Tongue (tissue), 2 donors: ENCODE measurements around the gene PROK2. TPM values are rescaled to one million over a fixed set of nuclear protein-coding genes. Genes with fewer than 3 reads are reported as not detected.
A peak's percentile ranks its signal among the peaks of the same experiment; 100 is the strongest.

ENCODE experiments used
- DNase-seq: peaks from one replicate; pipeline ENCODE4 v3.0.0-alpha.2; 2015
- total RNA-seq: library from RNA; depleted of rRNA; stranded (reverse); fragments of >200 nt; gene quantifications from one replicate; pipeline ENCODE4 v1.2.3, GENCODE V29; 2014

PROK2 gene
- total RNA-seq, result 0.31 TPM

DNA sequence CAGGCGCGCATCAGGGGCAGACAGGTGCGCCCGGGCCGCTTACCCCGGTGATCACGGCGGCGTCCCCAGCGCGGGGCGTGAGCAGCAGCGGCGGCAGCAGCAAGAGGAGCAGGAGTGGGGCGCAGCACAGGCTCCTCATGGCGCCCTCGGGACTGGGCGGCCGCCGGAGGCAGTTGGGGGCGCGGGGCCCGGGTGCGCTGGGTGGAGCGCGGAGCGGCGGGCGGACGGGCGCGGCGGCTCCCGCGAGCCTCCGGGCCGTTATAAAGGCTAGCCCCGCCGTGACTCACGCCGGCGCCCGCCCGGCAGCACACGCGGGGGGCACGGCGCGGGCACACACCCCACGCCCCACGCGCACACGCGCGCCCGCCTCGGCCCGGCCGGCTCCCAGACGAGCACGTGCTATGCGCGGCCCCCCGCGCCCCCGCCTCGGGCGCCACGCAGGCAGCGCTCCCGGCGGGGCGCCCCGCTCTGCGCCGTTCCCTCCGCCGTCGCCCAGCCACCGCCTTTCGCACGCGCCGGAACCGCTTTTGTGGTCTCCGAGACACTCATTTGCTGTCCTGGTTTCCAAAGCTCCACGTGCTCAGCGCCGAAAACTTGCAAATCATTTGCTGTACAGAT lies at the start of gene PROK2:
TSS of gene PROK2 (minus strand) at position 235 of the 618 bp plus-strand sequence. CDS start at position 139, 96 bp downstream.
- DNase-seq, result peak; percentile 44

DNA sequence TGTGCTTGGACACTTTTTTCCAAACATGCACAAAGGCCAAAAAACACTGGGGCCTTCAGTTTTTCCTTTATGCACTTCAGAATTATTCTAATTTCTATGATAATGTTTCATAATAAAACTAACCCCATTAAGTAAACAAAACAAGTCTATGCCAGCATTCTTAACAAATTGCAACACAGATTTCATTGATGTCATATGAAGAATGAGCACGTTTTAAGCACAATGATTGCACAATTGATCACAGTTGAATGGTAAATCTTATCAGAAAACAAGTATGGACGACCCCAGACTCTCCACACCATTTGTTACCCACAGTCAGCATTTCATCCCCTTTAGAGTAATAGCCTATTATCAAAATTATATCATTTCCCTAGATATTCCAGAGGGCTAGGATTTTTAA lies 46.7 kb upstream of the PROK2 start:
- no peak for DNase-seq

GRCh38 chr3:71825551-71826283 lies 40.8 kb upstream of the PROK2 start:
- no peak for DNase-seq

- no peak for DNase-seq
Measured at GRCh38 chr3:71821116-71821515, 36.2 kb upstream of the PROK2 start.

DNA sequence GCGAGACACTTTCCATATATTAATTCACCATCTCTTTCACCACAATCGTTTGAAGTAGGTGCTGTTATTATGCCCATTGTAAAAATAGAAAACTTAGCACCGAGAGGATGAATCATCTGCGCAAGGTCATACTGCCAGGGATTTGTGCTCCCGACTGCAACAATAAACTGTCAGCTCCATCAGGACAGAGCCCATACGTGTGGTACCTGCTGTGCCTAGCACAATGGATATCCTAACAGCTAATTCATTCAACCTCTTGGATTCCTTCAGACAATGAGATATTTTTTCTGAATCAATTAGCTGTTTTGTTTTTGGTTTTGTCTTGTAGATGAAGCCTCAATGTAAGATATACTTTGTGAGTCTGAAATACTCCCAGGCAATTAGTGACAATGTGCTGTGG lies 32.3 kb upstream of the PROK2 start:
- no peak for DNase-seq

DNA sequence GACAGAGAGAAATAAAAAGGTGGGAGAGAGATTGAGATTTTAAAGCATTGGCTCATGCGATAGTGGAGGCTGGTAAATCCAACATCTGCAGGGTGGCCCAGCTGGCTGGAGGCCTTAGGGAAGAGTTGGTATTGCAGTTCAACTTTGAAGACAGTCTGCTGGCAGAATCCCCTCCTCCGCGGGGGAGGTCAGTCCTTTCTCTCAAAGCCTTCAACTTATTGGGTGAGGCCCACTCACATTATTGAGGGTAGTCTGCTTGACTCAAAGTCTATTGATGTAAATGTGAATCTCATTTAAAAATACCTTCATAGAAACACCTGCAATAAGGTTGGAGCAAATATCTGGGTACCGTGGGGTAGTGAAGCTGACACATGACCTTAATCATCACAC lies 31.8 kb upstream of the PROK2 start:
- DNase-seq, result no peak

DNA sequence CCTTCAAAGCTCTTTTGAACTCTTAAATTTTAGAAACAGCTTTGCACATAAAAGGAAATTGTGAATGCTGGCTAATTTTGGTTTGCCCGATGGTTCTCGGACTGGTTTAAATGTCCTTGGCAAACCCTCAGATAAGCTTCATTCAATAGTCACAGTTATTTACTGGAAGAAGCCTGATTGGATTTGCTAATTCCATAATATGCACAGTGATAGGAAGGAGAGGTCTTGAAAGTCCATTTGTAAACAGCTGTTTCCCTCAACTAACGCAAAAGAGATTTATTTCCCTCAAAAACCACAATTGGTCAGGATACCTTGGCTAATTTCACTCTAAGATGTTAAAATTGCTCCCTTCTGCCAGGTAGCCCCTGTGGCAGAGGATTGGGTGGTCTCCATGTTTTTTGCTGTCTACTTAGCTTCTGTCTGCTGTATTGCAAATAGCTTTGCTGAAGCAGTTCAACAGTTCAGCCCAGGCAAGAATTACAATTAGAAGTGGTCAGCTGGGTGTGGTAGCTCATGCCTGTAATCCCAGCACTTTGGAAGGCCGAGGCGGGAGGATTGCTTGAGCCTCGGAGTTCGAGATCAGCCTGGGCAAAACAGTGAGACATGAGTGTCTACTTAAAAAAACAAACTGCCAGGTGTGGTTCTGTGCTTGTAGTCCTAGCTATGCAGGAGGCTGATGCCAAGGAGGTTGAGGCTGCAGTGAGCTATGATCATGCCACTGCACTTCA lies 30.6 kb upstream of the PROK2 start:
- DNase-seq, result peak; percentile 27

- no peak for DNase-seq
Measured at GRCh38 chr3:71813704-71814103, 28.8 kb upstream of the PROK2 start.

- no peak for DNase-seq
Measured at GRCh38 chr3:71813073-71813472, 28.1 kb upstream of the PROK2 start.

DNA sequence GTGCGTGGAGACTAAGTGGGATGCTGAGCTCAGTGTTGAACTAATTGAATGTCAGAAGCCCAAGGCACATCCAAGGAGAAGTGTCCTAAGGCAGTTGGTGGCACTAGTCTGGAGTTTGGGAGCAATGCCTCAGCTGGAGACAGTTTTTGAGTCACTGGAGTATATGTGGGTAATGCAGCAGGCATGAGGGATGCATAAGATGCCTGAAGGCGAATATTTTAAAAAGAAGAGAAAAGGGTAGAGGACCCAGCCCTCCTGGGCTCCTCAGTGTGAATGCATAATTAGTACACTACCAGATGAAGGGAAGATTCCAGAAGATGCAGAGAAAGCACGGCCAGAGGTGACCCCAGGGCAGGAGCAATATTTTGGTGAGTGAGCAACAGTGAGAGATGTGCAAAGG lies 25.1 kb upstream of the PROK2 start:
- no peak for DNase-seq

DNA sequence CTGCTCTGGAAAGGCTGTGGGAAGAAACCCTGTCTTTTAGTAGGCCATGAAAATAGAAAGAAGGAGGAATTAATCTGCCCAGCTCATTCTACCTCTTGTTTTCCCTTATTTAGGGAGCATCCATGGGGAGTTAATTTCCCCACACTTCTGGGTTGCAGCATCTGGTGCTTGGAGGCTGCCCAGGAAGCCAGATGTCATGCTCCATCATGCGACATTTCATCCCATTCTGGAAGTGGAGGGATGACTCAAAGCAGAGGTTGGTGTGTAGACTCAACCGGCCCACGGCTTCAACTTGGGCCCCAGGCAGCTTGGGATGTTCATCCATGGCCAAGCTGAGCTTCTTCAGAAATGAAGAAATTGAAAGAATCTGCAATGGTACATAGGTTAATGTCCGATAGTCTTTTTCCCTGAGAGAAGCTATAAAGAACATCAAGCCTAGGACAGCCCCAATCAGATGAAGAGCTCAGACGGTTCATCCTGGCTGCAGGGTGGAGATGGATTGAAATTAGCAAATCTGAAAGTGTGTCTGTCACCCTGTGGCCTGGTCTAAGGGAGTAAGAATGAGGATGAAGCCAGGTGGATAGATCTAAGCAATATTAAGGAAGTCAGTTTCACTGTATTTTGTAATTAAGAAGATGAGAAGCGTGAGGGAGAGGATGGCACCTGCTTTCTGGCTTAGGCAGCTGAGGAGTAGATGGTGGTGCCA lies 24.5 kb upstream of the PROK2 start:
- DNase-seq, result peak; percentile 22

DNA sequence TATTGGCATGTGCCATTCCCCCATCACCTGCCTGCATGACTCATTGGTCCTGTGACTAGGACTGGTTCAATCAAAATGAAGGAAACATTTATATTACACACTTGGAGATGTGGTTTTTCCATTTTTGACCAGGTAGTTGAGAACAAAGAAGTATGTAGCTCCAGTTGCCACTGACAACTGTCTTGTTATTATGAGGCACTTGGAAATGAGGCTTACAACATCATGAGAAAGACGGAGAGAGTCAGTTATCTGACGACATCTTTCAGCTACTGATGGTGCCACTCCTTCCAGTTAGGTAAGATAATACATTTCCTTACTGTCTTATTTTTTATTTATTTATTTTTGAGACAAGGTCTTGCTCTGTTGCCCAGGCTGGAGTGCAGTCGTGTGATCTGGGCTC lies 21.8 kb upstream of the PROK2 start:
- DNase-seq, result no peak

GRCh38 chr3:71805691-71806090 lies 20.7 kb upstream of the PROK2 start:
- DNase-seq, result no peak

- DNase-seq, result no peak
Measured at GRCh38 chr3:71805199-71805598, 20.3 kb upstream of the PROK2 start.

GRCh38 chr3:71803248-71803647 lies 18.3 kb upstream of the PROK2 start:
- no peak for DNase-seq

- no peak for DNase-seq
Measured at GRCh38 chr3:71801986-71802385, 17.0 kb upstream of the PROK2 start.

GRCh38 chr3:71800023-71800422 lies 15.1 kb upstream of the PROK2 start:
- DNase-seq, result no peak

GRCh38 chr3:71797455-71797854 lies 12.5 kb upstream of the PROK2 start:
- DNase-seq, result no peak

DNA sequence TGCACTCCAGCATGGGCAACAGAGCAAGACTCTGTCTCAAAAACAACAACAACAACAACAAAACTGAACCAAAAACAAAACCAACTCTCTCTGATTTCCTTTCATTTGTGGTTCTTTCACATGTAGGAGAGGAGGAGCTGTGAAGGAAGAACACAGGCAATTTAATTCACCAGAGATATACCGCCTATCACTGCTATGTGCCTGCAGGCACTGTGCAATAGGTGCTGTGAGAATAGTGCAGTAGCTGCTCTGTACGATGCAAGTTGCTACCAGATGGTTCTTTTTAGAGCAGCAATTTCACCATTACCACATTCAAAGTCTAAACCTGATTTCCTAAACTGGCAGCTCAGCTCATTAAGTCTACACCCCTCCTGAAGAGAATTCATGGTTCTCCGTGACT lies 11.3 kb upstream of the PROK2 start:
- no peak for DNase-seq

DNA sequence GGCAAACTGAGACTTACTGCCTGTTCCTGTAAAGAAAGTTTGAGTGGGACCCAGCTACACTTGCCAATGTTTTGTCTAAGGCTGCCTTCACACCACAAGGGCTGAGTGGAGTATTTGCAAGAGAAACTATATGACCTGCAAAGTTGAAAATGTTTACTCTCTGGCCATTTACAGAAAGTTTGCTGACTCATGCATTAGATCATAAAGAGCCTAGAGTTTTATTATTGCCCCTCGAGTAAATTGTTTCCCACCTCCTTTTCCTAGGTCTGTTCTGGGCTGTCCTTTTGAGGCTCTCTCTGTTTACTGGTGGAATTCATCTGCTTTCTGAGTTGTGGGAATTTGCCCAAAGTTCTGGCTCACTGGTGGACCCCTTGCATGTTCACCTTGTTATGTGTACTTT lies 6.7 kb upstream of the PROK2 start:
- DNase-seq, result no peak

GRCh38 chr3:71789922-71790321 lies 5.0 kb upstream of the PROK2 start:
- no peak for DNase-seq

- no peak for DNase-seq
Measured at GRCh38 chr3:71787851-71788405, 3.0 kb upstream of the PROK2 start.

DNA sequence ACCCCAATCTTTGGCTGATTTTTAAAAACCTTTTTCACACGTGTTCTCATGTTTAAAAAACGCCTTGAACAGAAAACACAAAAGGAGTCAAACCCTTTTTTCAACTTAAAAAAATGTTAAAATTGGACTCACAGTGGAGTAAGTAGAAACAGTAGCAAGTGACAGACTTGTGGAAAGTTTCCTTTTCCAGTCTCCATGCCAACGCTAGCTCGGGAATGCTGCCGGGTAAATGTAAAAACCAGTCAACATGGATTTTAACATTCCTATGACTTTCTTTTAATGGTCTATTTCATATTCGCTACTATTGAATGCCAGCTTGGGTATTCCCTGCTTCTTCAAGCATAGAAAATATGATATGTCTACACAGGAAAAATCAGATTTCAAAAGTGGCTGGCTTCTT lies 1.6 kb upstream of the PROK2 start:
- peak; percentile 61 for DNase-seq
